ENCODE results near the gene TBXAS1.

GRCh38 chr7:139820089-139820488 is 9.0 kb upstream of the TBXAS1 start:
- TF ChIP-seq CTCF (IDR thresholded peaks at IDR 0.05 in 4 of 5, conservative IDR thresholded peaks at IDR 0.05 in 1 of 5) (no peak), POLR2A (IDR thresholded peaks at IDR 0.05) (no peak)

Measured in gastrocnemius medialis (tissue), 4 donors.